ENCODE results near the gene PORCN. TPM values are rescaled to one million over a fixed set of nuclear protein-coding genes. Genes with fewer than 3 reads are reported as not detected.

Gene PORCN
- total RNA-seq, 1 experiment from 2014 or later: 12.9 TPM

GRCh38 chrX:48514868-48515460 lies 6.2 kb downstream of the PORCN start:
- no TSS peak for BruUV-seq (replicated peaks)
- Histone ChIP-seq H3K79me2 (ENCODE audit: insufficient read depth, low read length) (no peaks in the 10 kb centered on the region), H2AFZ (ENCODE audit: low read depth, low read length, poor library complexity, severe bottlenecking) (no peak overlapping the region), H3K4me2 (ENCODE audit: low read length) (no peak overlapping the region), H3K9me2 (ENCODE audit: insufficient read depth) (no peaks in the 10 kb centered on the region), H3K9me3 (ENCODE audit: control insufficient read depth in 1 of 2, insufficient read depth in 1 of 2, low read depth in 1 of 2, low read length in 2 of 2) (no peaks in the 10 kb centered on the region), H3K4me3 (replicated peaks in 1 of 2; ENCODE audit: low read depth in 1 of 2, low read length in 2 of 2) (no peak overlapping the region), H3K27ac (ENCODE audit: low read depth, low read length) (no peak overlapping the region), H4K20me1 (ENCODE audit: insufficient read depth) (no peaks in the 10 kb centered on the region), H3K4me1 (ENCODE audit: control insufficient read depth in 1 of 2, insufficient read depth in 2 of 2, low read length in 2 of 2) (peaks cover under 1 to 1% of the 10 kb centered on the region in 2 experiments; a peak in 2 of 4 replicates), H3K27me3 (ENCODE audit: insufficient read depth, low read length) (no peaks in the 10 kb centered on the region), H3K9ac (ENCODE audit: low read length) (no peak overlapping the region), H3K36me3 (ENCODE audit: control insufficient read depth in 1 of 2, insufficient read depth in 2 of 2, low read length in 2 of 2) (no peaks in the 10 kb centered on the region)
- POLR2A ChIA-PET: no interaction called here
- no peak for TF ChIP-seq RAD21 (IDR thresholded peaks at IDR 0.05; ENCODE audit: low read depth)
- no peak for TF ChIP-seq ZFX (IDR thresholded peaks at IDR 0.05)
- TF ChIP-seq SP1 (IDR thresholded peaks at IDR 0.05; ENCODE audit: low read depth): no peak
- no peak for TF ChIP-seq FOSL1 (IDR thresholded peaks at IDR 0.05; ENCODE audit: low read depth)
- no peak for TF ChIP-seq ELF1 (IDR thresholded peaks at IDR 0.05; ENCODE audit: borderline replicate concordance, low read depth)
- TF ChIP-seq CTCF (IDR thresholded peaks at IDR 0.05 in 2 of 3, conservative IDR thresholded peaks at IDR 0.05 in 1 of 3; ENCODE audit: borderline replicate concordance in 1 of 3, insufficient read depth in 1 of 3, low read depth in 2 of 3, low read length in 2 of 3): no peak
- no peak for TF ChIP-seq ZBTB33 (IDR thresholded peaks at IDR 0.05; ENCODE audit: extremely low read depth, insufficient replicate concordance, low read length)
- TF ChIP-seq ATF3 (IDR thresholded peaks at IDR 0.05): no peak
- no peak for TF ChIP-seq EZH2 (IDR thresholded peaks at IDR 0.05)
- no peak for TF ChIP-seq TCF7L2 (IDR thresholded peaks at IDR 0.05; ENCODE audit: borderline replicate concordance, extremely low read depth, insufficient read depth, insufficient read length)
- CTCF ChIA-PET: no interaction called here
- DNase-seq (ENCODE audit: low read depth, low spot score): no peak
- RAD21 ChIA-PET (ENCODE audit: low non-redundant PET in 1 of 2, low total read pairs in 2 of 2, uncharacterized antibody in 2 of 2, unreplicated experiment in 2 of 2): no interaction called here
- ATAC-seq: no peak
- intact Hi-C loops (cut with micrococcal nuclease): no loop called here
